Measurements from ENCODE around the gene TBC1D8. TPM values are rescaled to one million over a fixed set of nuclear protein-coding genes. Genes with fewer than 3 reads are reported as not detected.

TBC1D8 gene
- total and polyA plus RNA-seq, 9 of the 15 experiments (the other 6 are each of a cell fraction or from before 2014, with no cell fraction given) = 0.36 to 1.3 (median 0.82) TPM

DNA sequence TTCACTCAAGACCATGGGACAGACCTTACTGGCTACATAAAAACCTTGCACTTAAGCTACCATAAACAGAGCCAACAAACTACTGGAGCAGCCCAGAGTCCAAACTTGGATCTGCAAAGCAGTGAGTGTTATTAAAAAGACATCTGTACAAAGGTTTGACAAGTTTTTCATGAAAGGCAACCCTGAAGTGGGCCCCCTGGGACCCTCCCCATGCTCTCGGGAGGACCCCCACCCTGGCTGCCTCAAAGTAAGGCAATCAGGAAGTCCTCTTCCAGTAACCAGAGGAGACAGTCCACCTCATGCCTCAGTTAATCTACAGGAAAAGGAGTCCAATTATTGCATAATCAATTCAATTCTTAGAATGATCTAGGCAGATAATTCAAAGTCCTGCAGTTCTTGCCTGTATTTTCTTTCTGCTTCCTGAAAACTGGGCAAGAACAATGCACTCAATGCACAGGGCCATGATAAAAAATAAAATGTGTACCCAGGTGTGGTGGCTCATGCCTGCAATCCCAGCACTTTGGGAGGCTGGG, 69.7 kb downstream of the TBC1D8 start:
- ATAC-seq = no peak
- no peak overlapping the region for H3K4me3 ChIP-seq
- H4K20me1 ChIP-seq (replicated peaks; ENCODE audit: control insufficient read depth, insufficient read depth, low read length) = no peaks in the 10 kb centered on the region; the same call in 1 of the 2 replicates
- H3K9me1 ChIP-seq (ENCODE audit: control insufficient read depth, insufficient read depth, low read length) = no peaks in the 10 kb centered on the region
- no peak for DNase-seq (ENCODE audit: extremely low read depth in 1 of 4, low spot score in 3 of 4)
- peaks cover 22 to 54% of the 10 kb centered on the region in 2 experiments; a peak in 4 of 5 replicates for H3K27me3 ChIP-seq (ENCODE audit: control insufficient read depth in 2 of 2, insufficient read depth in 2 of 2, low read length in 2 of 2)
- H3K4me1 ChIP-seq (replicated peaks in 1 of 2; ENCODE audit: control insufficient read depth in 2 of 2, insufficient read depth in 2 of 2, low read length in 2 of 2) = no peaks in the 10 kb centered on the region
- CTCF ChIA-PET (ENCODE audit: low intra/inter-chr PET ratio) = no interaction called here
- in situ Hi-C loops (cut with MboI) (no loop called here), intact Hi-C loops (cut with micrococcal nuclease) (no loop called here)
- H2AFZ ChIP-seq (ENCODE audit: low read depth, low read length) = no peak overlapping the region
- no peak for FAIRE-seq
- BruUV-seq (replicated peaks) = no TSS peak
- no peak overlapping the region for H3K27ac ChIP-seq (ENCODE audit: extremely low read depth, low read depth, low read length)
- H3K4me2 ChIP-seq (ENCODE audit: insufficient read depth, low read length) = no peak overlapping the region
- no peaks in the 10 kb centered on the region for H3K79me2 ChIP-seq (ENCODE audit: control insufficient read depth, insufficient read depth, low read length)
- TF ChIP-seq ZC3H4 (CRISPR knock-in tag; IDR thresholded peaks at IDR 0.05; ENCODE audit: borderline replicate concordance) (no peak), EP300 (IDR thresholded peaks at IDR 0.05; ENCODE audit: low read length) (no peak), IRF9 (tag; IDR thresholded peaks at IDR 0.05) (no peak), MLLT1 (IDR thresholded peaks at IDR 0.05) (no peak), CEBPG (CRISPR knock-in tag; IDR thresholded peaks at IDR 0.05) (no peak), CEBPG (tag; conservative IDR thresholded peaks at IDR 0.05 in 1 of 2, IDR thresholded peaks at IDR 0.05 in 1 of 2) (peak; percentile 38 to 71; a peak in 3 of 4 replicates), RBFOX2 (IDR thresholded peaks at IDR 0.05; ENCODE audit: low read depth, low read length) (no peak), ZNF263 (CRISPR knock-in tag; IDR thresholded peaks at IDR 0.05; ENCODE audit: borderline replicate concordance) (no peak), ZNF77 (CRISPR knock-in tag; IDR thresholded peaks at IDR 0.05) (no peak), CEBPB (tag; IDR thresholded peaks at IDR 0.05) (peak; percentile 66)
- no peaks in the 10 kb centered on the region for H3K36me3 ChIP-seq (ENCODE audit: control insufficient read depth, insufficient read depth, low read length)
- H3K9ac ChIP-seq (ENCODE audit: insufficient read depth in 1 of 2, low read depth in 2 of 2, low read length in 2 of 2) = no peak overlapping the region
- H3K9me3 ChIP-seq (replicated peaks; ENCODE audit: control insufficient read depth, insufficient read depth, low read depth, low read length) = no peaks in the 10 kb centered on the region
- POLR2A ChIA-PET = no interaction called here
- 0% methylated on average over 1 of the region's 1 CpG for WGBS (ENCODE audit: insufficient coverage, low coverage, missing lambda C conversion rate)

Measured in K562 (cell line).